ENCODE data around the gene PDPR. TPM values are rescaled to one million over a fixed set of nuclear protein-coding genes. Genes with fewer than 3 reads are reported as not detected.
"Not testable (repeated sequence)": the region's sequence is repeated elsewhere in the genome, so short reads cannot be mapped to it uniquely, and the experiment has no call there.

PDPR gene
- polyA plus RNA-seq, 4 donors: 26.7 to 49.5 (median 36.4) TPM

DNA sequence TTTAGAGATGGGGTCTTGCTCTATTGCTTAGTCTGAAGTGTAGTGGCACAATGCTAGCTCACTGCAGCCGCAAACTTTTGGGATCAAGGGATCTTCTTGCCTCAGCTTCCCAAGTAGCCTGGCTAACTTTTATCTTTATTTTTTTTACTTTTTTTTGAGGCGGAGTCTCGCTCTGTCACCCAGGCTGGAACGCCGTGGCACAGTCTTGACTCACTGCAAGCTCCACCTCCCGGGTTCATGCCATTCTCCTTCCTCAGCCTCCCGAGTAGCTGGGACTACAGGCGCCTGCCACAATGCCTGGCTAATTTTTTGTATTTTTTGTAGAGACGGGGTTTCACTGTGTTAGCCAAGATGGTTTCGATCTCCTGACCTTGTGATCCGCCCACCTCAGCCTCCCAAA is 12.1 kb downstream of the PDPR start:
- DNase-seq (ENCODE audit: low read depth in 4 of 4, low spot score in 3 of 4): not testable (repeated sequence)

DNA sequence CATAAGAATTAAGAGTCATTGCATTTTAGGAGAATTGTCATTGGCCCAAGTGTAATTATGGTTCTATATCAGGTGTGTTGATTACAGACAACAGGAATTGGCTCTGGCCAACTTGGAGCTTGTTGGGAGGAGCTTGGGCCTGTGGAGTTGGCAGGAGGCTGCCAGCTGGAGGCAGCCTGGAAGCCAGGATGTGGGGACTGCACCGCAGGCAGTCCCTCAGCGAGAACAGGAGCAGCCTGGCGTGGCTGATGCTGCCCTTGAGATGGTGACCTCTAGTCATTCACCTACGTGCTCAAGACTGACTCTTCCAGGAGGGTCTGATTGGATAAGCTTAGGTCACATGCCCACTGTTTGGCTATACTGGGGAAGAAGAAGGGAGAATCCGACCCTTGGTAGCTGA is 13.6 kb downstream of the PDPR start:
- not testable (repeated sequence) for DNase-seq (ENCODE audit: low read depth in 4 of 4, low spot score in 3 of 4)

DNA sequence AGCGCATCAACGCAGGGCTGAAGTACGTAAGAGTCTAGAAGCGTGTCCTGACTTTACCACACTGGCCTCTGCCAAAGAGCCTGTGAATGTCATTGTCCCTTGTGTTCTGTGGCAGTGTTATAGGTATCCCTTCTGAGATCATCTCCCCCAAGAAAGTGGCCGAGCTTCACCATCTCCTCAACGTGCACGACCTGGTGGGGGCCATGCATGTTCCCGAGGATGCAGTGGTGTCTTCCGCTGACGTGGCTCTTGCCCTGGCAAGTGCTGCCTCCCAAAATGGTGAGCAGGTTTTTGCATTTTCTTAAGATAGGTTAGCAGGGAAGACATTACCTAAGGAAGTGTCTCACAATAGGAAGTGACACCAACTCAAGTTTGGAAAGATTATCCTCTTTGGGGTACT is 14.7 kb downstream of the PDPR start:
- not testable (repeated sequence) for DNase-seq (ENCODE audit: low read depth in 4 of 4, low spot score in 3 of 4)

DNA sequence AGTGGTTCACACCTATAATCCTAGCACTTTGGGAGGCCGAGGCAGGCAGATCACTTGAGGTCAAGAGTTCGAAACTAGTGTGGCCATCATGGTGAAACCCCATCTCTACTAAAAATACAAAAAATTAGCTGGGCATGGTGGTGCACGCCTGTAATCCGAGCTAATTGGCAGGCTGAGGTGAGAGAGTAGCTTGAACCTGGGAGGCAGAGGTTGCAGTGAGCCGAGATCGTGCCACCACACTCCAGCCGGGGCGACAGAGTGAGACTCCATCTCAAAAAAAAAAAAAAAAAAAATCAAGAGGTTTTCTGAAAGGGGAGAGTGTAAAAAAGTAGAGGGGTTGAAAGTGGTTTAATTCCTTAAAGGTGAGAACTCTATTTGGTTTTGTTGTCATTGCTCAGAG is 21.7 kb downstream of the PDPR start:
- not testable (repeated sequence) for DNase-seq (ENCODE audit: low read depth in 4 of 4, low spot score in 3 of 4)

DNA sequence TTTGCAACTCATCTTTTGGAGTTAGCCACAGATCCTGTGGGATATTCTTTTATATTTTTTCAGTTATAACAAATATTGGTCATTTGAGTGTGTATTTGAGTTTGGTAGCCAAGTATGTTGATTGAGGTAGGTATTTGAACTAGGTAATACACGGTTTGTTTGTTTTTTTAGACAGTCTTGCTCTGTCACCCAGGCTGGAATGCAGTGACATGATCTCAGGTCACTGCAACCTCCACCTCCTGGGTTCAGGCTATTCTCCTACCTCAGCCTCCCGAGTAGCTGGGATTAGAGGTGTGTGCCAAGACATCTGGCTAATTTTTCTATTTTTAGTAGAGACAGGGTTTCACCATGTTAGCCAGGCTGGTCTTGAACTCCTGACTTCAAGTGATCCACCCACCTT is 22.5 kb downstream of the PDPR start:
- not testable (repeated sequence) for DNase-seq (ENCODE audit: low read depth in 4 of 4, low spot score in 3 of 4)

DNA sequence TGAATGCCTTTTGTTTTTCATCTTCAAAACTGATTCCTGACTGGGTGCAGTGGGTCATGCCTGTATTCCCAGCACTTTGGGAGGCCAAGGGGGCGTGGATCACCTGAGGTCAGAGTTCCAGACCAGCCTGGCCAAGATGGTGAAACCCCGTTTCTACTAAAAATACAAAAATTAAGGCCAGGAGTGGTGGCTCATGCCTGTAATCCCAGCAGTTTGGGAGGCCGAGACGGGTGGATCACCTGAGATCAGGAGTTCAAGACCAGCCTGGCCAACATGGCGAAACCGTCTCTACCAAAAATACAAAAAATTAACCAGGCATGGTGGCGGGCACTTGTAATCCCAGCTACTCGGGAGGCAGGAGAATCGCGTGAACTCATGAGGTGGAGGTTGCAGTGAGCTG is 28.6 kb downstream of the PDPR start:
- DNase-seq (ENCODE audit: low read depth in 4 of 4, low spot score in 3 of 4): not testable (repeated sequence)

DNA sequence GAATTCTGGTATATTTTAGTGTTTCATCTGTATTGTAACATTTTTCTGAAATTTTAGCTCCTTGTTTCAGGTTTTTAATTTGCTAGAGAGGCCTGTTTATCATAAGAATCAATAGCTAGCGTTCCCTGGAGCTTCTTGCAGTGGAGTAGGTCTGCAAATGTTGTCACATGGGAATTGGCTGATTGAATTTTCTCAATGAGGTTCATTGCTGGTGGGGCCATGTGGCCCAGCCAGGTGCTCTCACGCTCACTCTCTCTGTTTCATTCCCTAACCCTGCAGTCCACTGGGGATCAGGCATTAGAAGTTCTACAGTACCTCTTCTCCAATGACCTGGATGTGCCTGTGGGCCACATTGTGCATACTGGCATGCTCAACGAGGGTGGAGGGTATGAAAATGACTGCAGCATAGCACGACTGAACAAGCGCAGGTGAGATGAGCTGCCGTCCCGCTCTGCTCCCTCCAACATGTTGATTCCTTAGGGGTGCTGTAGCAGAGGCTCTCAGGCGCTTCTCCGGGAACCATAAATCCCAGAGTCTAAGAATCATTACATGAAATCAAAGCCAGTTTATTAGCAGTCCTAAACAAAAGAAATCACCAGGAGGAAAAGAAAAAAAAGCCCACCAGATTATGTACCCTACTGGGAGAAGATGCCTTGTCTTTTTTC is 29.2 kb downstream of the PDPR start:
- DNase-seq (ENCODE audit: low read depth in 4 of 4, low spot score in 3 of 4): not testable (repeated sequence)

DNA sequence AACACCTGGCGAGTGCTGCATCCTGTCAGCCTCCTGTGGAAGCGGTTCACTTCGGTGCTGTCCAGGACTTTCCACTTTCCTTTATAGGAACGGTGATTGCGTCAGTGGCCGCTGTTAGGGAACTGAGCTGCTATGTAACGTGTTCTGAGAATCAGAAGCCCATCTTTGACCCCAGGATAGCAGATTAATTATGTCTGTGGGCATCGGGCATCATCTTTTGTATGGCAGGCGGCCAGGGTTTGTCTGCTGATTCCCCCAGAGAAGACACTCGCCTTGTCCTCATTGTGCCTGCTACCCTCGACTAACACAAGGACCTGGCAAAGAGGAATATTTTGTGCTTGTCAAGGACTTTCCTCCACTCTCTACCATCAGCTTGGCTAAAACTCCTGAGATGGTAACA is 33.7 kb downstream of the PDPR start:
- not testable (repeated sequence) for DNase-seq (ENCODE audit: low read depth in 4 of 4, low spot score in 3 of 4)

DNA sequence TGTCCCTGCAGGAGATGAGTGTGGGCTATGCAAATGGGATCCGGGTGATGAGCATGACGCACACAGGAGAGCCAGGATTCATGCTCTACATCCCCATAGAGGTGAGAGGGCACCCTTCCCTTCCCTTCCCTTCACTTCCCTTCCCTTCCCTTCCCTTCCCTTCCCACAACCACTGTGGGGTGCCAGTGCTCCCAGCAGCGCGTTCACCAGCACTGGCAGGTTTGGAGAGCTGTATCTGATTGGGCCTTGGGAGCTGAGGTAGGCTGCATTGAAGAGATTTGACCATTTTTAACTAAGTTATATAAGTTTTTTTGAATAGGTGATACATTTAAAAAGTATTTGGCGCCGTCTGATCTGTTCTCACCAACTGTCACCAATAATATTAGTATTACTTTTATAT is 34.3 kb downstream of the PDPR start:
- DNase-seq (ENCODE audit: low read depth in 4 of 4, low spot score in 3 of 4): not testable (repeated sequence)

DNA sequence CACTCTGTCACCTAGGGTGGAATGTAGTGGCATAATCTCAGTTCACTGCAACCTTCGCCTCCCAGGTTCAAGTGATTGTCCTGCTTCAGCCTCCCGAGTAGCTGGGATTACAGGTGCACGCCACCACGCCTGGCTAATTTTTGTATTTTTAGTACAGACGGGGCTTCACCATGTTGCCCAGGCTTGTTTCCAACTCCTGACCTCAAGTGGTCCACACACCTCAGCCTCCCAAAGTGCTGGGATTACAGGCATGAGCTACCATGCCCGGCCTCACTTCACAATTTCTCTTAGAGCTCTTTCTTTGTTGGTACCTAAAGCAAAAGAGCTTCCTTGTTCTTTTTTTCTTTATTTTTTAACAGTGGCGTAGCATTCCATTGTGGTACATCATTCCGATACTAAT is 35.2 kb downstream of the PDPR start:
- not testable (repeated sequence) for DNase-seq (ENCODE audit: low read depth in 4 of 4, low spot score in 3 of 4)

DNA sequence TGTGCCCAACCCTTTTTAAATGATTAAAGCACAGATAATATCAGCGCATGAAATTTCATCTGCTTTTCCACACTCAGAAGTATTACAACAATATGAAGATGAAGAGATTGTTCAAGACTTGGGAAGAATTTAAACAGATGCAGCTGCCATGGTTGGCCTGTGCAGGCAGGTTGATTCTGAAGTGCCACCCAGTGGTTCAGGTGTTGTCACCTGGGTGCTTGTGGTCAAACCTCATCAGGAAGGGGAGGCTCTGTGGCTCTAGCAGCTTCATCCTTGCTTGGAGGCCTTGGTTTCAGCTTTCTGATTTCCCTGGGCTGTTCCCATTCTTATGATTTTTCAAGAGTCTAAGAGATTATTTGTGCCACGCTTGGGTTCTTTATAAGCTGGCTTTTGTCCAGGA is 37.3 kb downstream of the PDPR start:
- DNase-seq (ENCODE audit: low read depth in 4 of 4, low spot score in 3 of 4): no peak

DNA sequence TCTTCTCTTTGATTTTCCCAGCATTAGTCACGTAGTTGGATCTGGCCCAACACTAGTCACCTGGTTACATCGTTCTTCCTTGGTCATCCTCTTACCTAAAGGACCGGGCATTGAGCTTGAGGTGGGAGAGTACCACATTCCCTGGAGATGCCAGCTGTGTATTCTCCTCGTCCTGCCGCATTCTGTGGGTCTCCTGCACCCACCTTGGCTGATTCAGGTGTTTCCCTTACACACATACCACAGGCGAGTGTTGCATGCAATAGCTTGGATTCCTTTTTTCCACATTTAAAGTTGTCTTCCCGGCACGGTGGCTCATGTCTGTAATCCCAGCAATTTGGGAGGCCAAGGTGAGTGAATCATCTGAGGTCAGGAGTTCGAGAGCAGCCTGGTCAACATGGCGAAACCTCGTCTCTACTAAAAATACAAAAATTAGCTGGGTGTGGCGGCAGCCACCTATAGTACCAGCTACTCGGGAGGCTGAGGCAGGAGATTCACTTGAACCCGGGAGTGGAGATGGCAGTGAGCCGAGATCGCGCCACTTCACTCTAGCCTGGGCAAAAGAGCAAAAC is 37.9 kb downstream of the PDPR start:
- no peak for DNase-seq (ENCODE audit: low read depth in 4 of 4, low spot score in 3 of 4)

DNA sequence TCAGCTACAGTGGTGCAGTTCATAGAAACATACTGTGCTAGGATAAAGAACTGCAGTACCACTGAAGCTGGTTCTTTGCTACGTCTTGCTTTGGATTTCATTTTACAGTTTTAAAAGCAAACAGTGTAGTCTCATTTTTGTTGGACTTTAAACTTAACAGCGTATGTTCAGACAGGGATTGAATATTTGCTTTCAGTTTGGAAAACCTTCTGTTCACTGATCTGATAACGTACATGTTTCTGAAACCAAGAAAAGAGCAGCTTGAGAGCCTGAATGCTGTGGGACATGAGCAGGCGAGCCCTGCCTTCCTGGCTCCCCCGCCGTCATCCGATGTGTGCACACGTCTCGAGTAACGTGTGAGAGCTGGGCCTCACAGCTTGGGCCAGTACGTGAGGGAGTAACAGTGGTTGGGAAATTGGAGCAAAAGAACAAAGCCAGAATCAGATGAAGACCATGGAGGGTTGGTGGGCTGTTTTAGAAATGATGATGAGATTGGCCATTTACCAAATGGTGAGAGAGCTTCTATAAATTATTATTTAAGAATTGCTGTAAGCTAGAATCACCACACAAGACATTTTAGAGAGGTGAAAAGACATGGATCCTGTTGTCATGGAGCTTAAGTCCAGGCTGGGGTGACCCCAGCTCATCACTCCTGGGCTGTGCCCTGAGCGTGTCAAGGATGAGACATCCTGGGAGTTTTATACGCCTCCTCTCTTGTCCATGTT is 38.6 kb downstream of the PDPR start:
- no peak for DNase-seq (ENCODE audit: low read depth in 4 of 4, low spot score in 3 of 4)

DNA sequence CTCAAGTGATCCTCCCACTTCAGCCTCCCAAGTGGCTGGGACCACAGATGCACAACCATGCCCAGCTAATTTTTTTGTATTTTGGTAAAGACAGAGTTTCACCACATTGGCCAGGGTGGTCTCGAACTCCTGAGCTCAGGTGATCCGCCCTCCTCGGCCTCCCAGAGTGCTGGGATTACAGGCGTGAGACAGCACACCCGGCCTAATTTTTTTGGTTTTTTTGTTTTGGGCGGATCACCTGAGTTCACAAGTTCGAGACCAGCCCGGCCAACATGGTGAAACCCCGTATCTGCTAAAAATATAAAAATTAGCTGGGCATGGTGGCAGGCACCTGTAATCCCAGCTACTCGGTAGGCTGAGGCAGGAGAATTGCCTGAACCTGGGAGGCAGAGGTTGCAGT is 40.6 kb downstream of the PDPR start:
- not testable (repeated sequence) for DNase-seq (ENCODE audit: low read depth in 4 of 4, low spot score in 3 of 4)

DNA sequence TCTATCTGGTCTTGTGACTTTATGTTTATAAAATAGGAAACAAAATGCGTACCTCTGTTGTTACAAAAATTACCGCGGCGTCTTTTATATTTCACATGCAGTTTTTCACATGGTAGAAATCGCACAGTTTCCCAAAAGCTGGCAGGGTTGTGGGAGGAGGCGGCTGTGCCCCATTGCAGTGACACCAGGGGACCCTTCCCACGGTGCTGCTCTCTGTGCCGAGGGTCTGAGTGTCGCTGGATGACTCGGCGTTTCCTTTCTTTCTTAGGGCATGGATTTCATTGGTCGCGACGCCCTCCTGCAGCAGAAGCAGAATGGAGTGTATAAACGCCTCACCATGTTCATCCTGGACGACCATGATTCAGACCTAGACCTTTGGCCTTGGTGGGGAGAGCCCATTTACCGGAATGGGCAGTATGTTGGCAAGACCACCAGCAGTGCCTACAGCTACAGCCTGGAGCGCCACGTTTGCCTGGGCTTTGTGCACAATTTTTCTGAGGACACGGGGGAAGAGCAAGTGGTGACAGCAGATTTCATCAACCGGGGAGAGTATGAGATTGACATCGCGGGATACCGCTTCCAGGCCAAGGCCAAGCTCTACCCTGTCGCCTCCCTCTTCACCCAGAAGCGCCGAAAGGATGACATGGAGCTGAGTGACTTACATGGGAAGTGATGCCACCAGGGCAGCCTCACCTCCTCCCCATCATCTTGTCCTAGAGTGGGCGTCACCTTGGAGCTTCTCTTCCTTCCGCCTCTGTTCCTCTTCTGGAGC is 42.3 kb downstream of the PDPR start:
- no peak for DNase-seq (ENCODE audit: low read depth in 4 of 4, low spot score in 3 of 4)

DNA sequence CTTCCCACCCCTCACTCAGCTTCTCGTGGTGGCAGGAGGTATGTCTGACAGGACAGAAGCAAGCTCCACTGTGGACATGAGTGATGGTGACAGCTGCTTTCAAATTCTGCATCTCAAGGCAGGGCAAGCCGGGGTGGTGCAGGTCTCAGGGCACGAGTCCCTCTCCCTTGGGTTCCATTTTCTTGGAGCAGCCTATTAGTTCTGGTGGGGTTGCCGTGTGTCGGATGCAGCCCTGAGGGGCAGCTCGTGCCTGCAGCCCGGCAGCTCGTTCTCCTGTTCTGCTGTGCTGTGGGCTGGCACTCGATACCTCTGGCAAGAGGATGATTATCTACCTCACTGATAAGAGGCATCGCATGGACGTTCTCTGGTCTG is 43.0 kb downstream of the PDPR start:
- DNase-seq (ENCODE audit: low read depth in 4 of 4, low spot score in 3 of 4): no peak

DNA sequence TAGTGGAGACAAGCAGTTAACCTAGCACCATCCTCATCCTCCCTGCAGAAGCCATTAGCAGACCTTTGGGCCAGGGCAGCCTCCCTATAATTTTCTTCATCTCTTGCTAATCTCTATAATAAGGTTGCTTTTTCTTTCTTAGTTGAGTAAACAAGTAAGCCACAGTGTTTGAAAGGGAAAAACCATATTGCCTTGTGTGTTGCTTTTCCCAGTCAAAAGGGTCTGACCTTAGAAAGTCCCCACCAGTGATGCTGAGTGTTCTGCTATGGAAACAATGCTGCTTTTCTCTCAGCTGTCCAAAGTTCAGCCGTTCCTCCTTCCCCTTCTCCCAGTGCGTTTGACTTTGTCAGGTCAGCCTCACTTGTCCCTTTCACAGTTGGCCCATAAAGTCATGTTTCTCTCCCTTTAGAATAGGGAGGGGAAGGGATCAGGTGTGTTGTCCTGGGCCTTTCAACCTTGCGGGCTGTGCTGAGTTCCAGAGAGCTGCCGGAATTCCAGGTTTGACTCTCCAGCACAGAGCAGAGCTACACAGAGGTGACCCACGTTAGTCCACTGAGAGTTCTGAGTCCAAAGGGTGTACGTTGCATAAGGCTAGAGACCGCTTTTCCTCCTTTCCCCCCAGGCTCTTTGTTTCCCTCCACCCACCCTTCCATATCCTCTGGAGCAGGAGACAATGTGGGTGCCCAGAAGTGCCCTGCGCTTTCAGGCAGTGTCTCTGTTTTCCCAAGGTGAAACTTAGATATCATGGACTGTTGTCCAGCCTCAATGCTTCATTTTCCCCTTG is 43.5 kb downstream of the PDPR start:
- no peak for DNase-seq (ENCODE audit: low read depth in 4 of 4, low spot score in 3 of 4)

DNA sequence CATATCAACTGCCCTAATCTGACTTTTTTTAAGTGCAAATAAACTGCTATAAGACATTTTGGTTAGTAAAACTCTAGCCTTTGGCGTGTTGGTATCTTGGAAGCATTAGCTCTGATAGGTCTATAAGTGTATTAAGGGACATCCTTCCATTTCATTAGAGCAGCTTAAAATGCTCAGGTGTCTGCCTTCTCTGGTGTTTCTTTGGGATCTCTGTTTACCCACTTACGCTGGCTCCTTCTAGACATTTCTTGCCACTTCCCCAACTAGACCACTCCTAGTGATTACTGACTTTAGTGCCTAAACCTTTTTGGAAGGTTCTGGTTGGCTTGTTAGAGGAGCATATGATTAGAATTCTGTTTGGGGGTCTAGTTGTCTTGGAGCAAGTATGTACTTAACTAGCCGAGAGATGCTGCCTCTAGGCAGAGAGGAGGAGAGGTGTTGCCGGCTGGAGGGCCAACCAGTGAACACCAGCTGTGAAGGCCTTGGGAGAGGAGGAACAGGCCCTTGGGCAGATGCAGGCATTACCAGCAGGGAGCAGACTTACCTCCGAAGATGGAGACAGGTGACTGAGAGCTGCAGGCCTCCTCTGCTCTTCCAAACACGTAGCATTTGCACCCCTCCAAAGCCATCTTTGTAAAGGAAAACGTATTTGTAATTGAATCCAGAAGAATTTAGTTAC is 44.3 kb downstream of the PDPR start:
- DNase-seq (ENCODE audit: low read depth in 4 of 4, low spot score in 3 of 4): no peak

DNA sequence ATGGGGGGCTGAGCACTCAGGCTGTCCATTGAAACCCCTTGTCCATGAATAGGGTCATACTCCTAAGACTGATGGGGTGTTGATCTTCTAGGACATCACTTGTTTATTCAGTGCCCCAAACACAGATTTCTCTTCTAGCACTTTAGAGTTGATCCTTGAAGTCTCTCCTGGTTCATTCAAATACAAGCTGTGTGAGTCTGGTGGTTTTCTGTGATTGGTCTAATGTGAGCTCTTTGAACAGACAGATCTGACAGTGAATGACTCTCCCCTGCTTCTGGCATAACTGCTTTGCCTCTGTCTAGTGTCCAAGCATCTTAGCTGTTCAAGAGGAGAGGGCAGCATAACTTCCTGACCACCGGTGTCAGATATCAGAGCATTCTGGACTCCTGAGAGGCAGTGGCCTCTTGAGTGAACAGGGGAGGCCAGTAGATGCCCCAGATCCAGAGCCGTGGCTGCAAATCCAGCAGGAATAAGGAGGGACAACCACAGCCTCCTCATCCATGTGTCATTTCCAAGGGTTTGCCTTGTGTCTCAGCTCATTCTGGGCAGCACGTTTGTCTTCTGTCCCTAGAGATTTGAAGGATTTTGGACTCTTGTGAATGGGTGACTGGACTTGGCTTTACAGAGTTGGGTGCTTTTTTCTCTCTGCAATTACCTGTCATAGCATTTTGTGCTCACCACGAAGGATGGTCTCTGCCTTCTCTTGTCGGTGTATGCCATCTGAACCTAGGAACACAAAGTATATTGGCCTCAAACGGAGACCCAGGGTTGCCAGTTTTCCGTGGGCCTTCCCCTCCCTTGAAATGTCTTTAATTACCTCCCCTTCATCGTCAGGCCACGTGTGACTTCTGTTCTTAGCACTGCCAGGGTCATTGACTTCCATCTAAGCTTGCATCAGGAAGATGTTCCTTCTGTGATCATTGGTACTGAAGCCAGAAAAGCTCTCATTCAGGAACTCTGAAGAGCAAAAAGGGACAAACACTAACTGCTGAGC is 45.5 kb downstream of the PDPR start:
- DNase-seq (ENCODE audit: low read depth in 4 of 4, low spot score in 3 of 4): no peak

Measured in right renal pelvis (tissue), 4 donors.